ENCODE measurements around the gene MFSD1.
"Not testable (repeated sequence)": the region's sequence is repeated elsewhere in the genome, so short reads cannot be mapped to it uniquely, and the experiment has no call there.

MFSD1 gene

DNA sequence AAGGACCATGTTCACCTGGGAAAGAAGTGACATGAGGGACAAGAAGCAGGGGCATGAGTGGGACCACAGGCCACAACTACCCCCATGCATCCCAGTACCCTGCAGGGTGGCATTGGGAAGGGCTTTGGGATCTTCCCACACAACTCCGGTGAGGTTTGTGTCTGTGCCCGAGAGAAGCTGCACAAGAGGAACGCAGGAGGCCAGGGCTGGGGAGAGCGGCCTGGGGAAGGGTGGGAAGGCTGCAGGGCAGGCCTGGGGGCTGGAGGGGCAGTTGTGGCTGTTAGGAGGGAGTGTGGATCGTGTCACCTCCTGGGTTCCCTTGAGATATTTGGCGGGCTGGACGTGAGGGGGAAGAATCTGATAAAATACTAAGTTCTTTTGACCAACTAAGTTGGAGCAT, 25.3 kb upstream of the MFSD1 start:
- no peak for DNase-seq

- DNase-seq, result no peak
Measured at GRCh38 chr3:158777161-158777873, 24.5 kb upstream of the MFSD1 start.

GRCh38 chr3:158780766-158781165, 21.1 kb upstream of the MFSD1 start:
- no peak for DNase-seq

DNA sequence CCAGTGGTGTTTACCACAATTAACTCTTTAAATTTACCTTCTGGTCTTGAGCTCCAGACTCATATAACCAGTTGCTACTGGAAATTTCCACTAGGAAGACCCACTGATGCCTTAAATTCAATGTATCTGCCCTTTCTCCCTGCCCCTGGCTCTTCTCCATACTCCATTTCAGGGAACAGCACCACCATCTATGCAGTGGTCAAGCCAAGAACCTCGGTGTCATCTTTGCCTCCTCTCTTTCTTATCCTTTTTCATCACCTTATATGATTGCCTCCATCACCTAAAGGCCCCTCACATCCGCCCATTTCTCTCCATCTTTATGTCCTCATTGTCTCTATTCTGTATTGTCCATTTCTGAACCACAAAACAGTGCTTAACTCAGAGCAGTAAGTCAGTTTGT, 20.7 kb upstream of the MFSD1 start:
- DNase-seq, result no peak

- no peak for DNase-seq
Measured at GRCh38 chr3:158781849-158782248, 20.0 kb upstream of the MFSD1 start.

- DNase-seq, result no peak
Measured at GRCh38 chr3:158782283-158782989, 19.4 kb upstream of the MFSD1 start.

GRCh38 chr3:158783051-158783450, 18.8 kb upstream of the MFSD1 start:
- no peak for DNase-seq

- no peak for DNase-seq
Measured at GRCh38 chr3:158785972-158786371, 15.9 kb upstream of the MFSD1 start.

DNA sequence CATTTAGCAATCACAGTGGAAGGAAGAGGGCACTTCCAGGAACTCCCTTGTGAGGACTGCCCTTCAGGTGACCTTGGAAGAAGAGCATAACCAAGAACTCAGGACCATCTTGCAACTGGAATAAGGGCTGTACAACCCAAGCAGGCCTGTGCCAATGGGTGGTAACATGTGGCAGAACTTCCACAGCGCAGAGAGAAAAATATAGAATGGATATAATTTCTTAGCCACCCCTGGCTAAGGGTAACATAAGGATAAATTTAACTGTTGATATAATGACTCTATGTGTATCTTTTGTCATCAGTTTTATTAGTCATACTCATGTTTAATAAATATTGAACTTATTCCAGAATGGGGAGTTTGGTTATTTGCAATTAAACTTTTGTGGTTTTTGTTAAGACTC, 13.4 kb upstream of the MFSD1 start:
- DNase-seq, result no peak

DNA sequence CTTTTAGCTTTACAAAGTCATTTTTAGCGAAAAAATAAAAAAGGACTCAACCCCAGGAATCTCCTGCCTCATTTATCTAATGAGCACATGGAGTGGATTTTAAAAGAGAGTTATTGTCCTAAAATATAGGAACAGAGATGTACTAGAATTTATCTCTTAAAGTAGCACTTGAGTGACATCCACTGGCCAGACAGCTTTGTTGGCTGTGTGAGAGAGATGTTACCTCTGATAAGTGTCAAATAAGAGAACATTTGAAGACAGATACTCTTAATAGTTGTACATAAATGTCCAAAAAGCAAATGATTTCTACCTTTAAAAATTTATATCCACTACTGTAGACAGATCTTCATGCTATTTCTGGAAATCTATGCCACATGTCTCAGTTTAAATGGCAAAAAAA, 12.3 kb upstream of the MFSD1 start:
- DNase-seq, result peak; percentile 2

GRCh38 chr3:158790901-158791589, 10.8 kb upstream of the MFSD1 start:
- peak; percentile 62 for DNase-seq

DNA sequence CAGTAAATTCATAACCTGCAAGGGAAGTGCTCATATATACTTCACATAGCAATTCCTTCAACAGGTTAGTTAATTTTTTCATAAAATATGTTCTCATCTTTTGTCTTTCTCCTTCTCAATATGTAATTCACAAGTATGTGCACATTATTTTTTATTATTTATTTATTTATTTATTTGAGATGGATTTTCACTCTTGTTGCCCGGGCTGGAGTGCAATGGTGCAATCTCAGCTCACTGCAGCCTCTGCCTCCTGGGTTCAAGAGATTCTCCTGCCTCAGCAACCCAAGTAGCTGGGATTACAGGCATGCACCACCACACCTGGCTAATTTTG, 10.3 kb upstream of the MFSD1 start:
- not testable (repeated sequence) for DNase-seq

DNA sequence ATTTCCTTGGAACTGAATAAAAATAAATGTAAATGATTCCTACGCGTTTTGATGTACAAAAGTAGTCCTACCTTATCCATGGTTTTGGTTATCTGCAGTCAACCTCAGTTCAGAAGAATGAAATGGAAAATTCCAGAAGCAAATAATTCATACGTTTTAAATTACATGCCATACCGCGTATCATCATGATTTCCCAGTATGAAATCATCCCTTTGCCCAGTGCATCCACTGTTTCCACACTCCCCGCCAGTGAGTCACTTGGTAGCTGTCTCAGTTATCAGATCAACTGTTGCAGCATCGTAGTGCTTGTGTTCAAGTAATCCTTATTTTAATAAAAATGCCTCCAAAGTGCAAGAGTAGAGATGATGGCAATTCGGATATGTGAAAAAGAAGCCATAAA, 9.1 kb upstream of the MFSD1 start:
- DNase-seq, result no peak

- no peak for DNase-seq
Measured at GRCh38 chr3:158794206-158794605, 7.6 kb upstream of the MFSD1 start.

DNA sequence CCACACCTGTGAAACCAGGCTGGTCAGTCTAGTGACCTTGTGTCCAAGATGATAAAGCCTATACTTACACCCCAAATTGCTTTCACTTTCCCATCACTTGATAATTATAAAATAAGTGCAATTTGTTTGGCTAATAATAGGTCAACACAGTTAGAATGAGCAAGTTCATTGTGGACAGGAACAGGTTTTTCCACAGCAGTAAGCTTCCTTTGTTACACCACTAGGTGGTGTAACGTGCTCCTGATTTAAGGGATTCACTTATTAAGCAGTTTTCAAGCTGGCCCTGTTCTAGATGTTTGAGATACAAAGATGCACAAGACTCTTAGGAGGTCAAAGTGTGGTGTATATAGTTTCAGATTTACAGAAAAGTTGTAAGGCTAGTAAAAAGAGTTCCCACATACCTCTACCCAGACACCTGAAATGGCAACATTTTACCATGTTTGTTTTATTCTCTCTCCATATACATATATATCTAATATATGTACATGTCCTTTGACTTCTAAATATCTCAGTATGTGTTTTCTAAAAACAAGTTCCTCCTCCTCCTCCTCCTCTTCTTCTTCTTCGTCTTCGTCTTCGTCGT, 6.8 kb upstream of the MFSD1 start:
- peak; percentile 16 for DNase-seq

DNA sequence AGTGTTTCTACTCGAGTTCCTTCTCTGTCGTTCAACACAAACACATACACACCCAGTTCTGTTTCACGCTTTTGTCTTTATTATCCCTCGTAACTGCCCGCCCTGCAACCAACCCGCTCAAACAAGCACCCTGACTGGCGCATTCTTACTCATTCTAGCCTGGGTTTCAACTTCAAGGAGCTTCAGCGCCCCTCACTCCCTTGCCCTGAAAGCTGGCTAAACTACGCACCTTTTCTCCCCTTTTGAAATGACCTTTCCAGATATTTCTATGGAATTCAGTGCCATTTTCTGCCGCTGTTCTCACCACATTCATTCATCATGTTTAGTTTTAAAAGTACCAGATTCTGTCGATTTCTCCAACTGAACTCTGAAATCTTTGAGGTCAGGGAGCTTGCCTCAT, 653 bp upstream of the MFSD1 start:
- no peak for DNase-seq

GRCh38 chr3:158802409-158803268, 785 bp downstream of the MFSD1 start:
- no peak for DNase-seq

GRCh38 chr3:158804441-158804840, 2.6 kb downstream of the MFSD1 start:
- DNase-seq, result no peak

- no peak for DNase-seq
Measured at GRCh38 chr3:158808697-158809096, 6.8 kb downstream of the MFSD1 start.

DNA sequence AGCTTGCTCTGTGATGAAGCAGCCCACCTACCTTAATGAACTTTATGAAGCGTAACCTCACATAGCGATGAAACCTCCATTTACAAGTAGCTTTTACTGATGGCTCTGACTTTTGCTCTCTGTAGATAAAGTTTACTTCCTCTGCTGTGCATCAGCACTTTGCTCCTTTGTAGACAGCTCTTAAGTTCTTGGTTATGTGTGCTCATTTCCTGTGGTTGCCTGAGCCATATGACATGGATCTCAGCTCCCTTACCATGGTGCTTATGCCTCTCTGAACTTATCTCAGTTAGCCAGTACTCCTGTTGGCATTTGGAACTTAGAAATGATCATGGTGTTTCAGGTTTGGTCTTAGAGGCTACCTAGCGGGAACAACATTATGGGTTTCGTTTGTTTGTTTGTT, 7.8 kb downstream of the MFSD1 start:
- DNase-seq, result no peak

- no peak for DNase-seq
Measured at GRCh38 chr3:158810823-158811724, 9.2 kb downstream of the MFSD1 start.

DNA sequence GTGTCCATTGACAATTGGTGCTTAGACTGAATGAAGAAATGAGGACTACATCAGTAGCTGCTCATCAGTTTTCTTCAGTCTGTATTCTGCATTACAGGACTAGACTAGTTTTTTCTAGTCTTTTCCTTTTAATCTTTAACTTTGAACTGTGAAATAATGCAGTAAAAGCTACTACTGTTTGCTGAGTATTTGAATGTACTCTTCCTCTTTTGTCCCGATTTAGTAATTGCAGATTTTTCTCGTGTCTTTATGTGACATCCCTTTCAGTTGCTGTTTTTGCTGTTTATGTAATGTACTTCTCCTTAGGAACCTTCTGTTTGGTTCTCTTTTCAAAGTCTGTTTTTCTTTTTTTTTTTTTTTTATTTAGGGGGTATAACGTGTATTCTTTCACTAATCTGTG, 17.4 kb downstream of the MFSD1 start:
- no peak for DNase-seq

All from NCI-H526 treated with DMSO at 0.1 percent for 48 hours (cell line).